Body of pancreas (tissue), 4 donors: ENCODE results near the gene C9orf78.

Experiments used
- CTCF ChIP-seq, 7 experiments: fragments of 450-650 bp in 4 of 7; fragments of 200-600 bp in 3 of 7; sonication (generic) in 3 of 7; IDR thresholded peaks; one replicate each; pipeline ENCODE4 v1.5.1; 2016 to 2019; ENCODE audit warnings: antibody characterized with exemption in 7 of 7
- POLR2A ChIP-seq, 3 donors: fragments of 450-650 bp; IDR thresholded peaks; one replicate each; pipeline ENCODE4 v1.6.1; 2016; ENCODE audit warnings: antibody characterized with exemption in 3 of 3, mild to moderate bottlenecking in 2 of 3

DNA sequence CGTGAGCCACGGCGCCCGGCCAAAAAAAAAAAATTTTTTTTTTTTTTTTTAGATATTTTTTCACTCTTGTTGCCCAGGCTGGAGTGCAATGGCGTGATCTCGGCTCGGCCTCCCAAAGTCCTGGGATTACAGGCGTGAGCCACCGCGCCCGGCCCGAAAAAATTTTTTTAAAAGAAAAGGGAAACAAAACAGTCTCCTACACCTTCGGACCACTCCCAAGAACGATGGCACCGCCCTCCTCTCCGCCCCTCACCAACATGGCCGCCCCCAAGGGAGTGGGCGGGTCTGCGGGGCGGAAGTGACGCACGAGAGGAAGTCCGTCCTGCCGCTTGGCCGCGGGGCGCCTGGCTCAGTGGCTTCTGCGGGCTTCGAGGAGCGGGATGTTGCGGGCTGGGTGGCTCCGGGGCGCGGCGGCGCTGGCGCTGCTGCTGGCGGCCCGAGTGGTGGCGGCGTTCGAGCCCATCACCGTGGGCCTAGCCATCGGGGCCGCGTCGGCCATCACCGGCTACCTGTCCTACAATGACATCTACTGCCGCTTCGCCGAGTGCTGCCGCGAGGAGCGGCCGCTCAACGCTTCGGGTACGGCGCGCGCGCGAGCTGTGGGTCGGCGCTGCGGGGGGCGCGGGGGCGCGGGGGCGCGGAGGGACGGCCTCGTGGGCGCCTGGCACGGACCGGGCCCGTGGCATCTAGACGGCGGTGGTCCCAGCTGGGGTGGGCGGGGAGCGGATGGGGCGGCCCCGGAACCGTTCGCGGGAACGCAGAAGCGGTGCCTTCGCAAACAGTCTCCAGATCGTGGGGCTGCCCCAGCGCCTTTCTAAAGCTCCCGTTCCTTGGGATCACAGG, 32.0 kb downstream of the C9orf78 start, which contains the start of gene TOR1B:
- TF ChIP-seq CTCF (IDR thresholded peaks at IDR 0.05) (peak in 1 of 7 experiments; percentile 12), POLR2A (IDR thresholded peaks at IDR 0.05) (peak; percentile 63 to 79 (median 78))
